Dermis microvascular lymphatic vessel endothelial cell (primary cell): ENCODE results near the gene F2RL3. TPM values are rescaled to one million over a fixed set of nuclear protein-coding genes. Genes with fewer than 3 reads are reported as not detected.

Experiments
- DNase-seq, 2 donors: peaks; one replicate each; pipeline versions ENCODE4 v3.0.0 to v3.0.0-alpha.2; 2010; ENCODE audit warnings: low read depth in 2 of 2
- total RNA-seq: library from RNA; depleted of rRNA; stranded (reverse); fragments of >200 nt; gene quantifications from 2 replicates; pipeline ENCODE4 v1.2.1, GENCODE V29; 2014

Gene F2RL3
- total RNA-seq, 1 donor from 2014 or later: 2.6 TPM

DNA sequence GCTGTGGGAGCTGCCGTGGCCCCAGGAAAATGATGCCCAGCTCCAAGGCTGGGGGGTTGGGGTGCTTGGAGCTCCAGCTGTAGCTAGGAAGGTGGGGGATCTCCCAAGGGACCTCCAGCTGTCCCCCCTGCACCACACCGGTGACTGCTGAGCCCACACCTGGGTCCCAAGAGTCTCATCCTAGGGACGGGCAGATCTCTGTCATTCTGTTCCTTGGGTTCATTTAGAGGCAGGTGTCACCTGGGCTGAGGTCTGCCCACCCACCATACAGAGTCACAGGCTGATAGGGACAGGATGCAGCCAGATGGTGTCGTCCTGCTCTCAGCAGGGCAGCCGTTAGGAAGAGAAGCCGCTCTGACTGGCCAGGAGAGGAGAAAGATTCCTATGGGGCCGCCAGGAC, 5.3 kb downstream of the F2RL3 start:
- DNase-seq: no peak

DNA sequence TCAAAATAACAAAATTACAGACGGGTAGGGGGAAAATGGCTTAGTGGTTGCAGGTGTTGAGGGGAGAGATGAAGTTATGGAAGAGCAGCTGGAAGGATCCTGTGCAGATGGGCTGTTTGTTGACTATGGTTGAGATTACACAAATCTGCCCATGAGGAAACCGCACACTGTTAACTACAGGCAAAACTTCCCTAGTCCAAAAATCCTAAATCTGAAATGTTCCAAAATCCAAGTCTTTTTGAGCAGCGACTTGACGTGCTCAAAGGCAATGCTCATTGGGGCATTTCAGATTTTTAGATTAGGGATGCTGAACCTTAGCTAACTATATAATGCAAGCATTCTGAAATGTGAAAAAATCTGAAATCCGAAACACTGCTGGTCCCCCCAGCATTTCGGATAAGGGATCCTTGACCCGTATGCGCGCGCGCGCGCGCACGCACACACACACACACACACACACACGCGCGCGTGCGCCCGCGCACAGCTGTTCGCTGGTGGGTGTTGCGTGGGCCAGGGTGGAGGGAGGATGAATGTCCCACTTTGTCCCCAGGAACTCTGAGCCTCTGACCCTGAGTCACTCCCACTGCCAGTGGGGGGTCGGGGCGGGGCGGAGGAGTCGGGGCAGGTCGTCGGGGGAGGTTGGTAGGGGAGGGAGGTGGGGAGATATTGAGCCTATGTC, 6.8 kb downstream of the F2RL3 start:
- peak in 1 of 2 donors; percentile 12 for DNase-seq

DNA sequence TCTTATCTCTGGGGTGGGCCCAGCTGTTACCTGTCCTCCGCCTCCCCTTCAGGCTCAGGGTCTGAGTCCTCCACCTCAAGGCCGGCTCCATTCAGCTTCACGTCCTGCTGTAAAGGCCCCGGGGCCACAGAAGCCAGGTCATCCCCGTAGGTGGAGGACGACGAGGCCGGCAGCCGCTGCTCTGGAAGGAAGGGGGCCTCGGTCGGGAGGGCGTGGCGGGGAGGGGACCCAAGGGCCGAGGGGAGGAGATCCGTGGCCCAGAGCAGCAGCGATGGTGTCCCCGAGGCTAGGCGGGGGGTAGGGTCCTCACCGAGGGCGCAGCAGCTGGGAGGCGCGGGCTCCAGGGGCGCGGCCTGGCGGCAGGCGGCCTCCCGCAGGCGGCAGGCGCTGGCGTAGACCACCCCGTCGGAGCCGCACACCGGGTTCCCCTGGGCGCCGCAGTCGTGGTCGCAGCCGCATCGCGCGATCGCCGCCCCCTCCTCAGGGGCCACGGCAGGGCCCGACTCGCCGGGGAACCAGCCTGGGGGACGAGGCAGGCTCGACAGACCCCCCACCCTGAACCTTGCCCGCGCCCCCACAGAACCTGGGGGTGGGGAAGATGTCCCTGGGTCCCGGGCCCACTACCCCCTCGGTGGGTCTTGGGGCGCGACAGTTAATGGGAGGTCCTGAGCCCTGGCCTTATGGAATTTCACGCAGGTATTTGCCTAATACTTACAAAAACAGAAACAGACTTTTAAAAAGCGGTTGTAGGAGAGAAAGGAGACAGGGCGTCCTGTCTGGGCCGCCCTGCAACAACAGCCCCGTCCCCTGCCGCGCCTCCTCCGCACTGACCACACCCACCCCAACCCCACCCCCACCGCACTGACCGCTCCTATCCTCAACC, 7.6 kb downstream of the F2RL3 start:
- DNase-seq: no peak

DNA sequence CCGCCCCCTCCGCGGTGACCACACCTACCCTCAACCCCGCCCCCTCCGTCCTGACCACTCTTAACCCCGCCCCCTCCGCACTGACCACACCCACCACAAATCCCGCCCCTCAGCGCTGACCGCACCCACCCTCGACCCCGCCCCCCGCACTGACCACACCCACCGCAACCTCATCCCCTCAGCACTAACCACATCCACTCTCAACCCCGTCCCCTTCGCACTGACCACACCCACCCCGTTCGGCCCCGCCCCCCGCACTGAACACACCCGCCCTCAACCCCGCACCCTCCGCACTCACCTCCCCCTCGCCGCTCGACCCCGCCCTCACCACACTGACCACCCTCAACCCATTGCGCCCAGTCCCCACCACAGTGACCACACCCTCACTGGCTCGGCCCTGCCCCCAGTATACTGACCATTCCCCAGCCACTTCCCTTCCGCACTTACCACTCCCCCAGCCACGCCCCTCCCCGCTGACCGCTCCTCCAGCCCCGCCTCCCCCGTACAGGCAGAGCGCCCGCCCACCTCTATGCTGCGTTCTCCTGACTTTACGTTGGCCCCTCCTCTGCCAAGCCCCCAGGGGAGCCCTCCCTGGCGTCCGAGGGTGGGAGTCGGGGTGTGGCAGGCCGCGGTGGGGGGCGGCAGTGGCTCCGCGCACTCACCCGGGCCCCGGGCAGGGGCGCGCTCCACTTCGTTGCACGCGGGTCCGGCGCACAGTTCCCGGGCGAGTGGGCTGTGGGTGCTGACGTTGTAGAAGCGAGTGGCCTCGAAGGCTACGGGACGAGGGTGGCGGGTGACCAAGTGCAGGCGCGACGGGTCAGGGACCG, 8.4 kb downstream of the F2RL3 start:
- peak; percentile 95 to 99 for DNase-seq

DNA sequence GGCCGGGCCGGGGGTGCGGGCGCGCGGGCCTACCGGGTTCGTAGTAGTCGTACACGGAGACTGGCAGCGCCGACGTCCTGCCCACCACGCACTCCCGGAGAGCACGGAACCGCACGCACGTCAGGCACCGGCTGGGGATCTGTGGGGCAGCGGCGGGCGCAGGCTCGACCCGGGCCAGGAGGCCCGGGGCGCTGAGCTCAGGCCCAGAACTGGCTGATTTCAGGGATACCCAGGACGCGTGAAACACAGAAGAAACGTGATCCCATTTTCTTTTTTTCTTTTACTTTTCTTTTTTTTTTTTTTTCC, 9.0 kb downstream of the F2RL3 start:
- no peak for DNase-seq

DNA sequence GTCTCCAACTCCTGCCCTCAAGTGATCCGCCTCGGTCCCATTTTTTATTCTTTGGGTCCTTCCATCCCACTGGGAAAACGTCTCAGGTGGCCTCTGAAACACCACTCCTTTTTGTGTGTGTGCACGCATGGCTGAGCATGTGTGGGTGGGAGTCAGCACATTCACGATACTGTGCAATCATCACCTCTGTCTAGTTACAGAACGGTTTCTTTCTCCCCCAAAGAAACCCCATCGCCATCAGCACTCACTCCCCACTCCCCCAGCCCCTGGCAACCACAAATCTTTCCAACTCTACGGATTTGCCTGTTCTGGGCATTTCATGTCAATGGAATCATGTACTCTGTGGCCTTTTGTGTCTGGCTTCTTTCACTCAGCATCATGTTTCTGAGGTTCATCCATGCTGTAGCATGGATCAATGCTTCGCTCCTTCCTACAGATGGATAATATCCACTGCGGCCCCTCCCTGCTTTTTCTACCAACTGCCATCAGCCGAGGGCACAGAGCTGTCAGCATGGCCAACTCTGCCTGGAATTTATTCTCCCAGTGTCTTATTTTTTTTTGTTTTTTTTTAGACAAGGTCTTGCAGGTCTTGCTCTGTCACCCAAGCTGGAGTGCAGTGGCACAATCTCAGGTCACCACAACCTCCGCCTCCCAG, 9.7 kb downstream of the F2RL3 start:
- no peak for DNase-seq

DNA sequence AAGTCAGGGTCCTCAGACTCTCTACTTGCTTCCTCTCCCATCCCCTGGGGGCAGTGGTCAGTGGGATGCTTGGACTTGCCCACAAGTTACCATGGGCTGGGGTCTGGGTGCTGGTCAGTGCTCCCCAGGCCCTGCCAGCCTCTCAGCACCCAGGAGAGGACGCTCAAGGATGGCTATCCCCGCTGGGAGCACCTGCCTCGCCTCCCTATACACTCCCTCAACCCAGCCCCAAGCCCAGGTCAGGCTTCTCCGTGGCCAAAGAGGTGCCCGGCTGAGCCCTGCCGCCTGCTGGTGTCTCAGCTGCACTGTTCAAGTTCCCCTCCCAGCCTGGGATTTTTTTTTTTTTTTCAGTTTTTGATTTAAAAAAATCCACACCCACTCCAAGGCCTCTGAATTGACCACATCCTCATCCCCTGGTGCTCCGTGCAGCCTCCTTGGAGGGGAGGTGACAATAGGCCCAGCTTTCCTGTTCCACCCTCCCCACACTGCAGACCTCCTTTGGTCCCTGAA, 10.8 kb downstream of the F2RL3 start:
- DNase-seq: peak in 1 of 2 donors; percentile 65

DNA sequence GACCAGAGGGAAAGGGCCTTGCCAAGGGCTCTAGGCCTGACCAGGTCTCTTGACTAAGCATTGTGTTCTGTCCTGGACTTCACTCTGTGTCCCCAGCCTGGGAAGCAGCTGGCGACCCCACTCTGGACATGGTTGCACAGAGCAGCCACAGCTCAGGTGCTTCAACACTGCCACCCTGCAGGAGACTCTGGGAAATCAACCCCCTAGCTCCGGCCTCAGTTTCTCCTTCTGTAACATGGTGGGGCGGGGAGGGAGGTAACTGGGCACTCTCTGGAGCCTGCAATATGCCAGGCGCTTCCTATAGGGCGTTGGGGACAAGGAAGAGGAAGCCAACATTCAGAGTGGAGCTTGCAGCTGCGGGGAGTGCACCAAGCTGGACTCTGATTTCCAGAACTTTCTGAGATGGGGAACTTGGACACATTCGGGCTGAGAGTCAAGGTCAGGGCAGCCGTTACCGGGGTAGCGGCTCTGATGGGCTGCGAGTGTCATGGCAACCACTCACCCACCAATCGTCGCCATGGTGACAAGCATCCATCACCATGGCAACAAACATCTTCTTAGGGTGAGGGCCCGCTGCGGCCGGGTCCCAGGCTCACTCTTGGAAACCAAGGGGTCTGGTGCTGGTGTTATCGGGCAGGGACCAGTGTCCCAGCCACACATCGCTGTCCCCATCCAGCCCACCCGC, 12.8 kb downstream of the F2RL3 start:
- no peak for DNase-seq

DNA sequence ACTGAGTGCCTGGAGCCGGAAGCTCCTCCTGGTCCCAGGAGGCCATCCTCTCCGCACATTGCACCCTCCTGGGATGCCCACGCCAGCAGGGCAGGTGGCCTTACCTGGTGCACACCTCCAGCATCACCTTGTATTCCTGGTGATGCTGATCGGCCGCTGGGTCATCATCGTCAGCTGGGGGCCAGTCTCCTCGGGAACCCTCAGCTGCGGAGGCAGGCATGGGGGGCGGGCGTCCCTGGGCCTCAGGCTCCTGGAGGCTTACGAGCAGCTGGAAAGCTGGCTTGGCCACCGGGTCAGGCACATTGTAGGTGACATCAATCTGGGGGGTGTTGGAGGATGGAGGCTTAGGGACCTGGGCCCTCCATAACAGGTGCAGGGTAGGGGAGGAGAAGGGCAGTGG, 13.7 kb downstream of the F2RL3 start:
- DNase-seq: no peak

DNA sequence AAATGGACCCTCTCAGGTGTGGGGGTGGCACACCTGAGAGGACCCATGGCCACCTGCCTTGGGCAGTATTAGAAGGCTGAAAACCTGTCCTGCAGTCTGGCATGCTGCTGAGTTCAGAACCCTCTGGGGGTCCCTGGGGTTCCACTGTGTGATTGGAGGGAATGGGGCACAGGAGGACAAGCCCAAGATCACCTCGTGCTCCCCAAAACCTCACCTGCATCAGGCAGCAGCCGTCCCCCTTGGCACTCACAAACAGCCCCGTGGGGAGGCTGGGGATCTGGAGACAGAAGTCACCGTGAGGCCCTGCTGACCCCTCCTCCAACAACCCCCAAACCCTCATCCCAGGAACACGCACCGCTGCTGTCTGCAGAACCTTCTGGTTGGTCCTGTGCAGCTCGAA, 14.5 kb downstream of the F2RL3 start:
- no peak for DNase-seq

DNA sequence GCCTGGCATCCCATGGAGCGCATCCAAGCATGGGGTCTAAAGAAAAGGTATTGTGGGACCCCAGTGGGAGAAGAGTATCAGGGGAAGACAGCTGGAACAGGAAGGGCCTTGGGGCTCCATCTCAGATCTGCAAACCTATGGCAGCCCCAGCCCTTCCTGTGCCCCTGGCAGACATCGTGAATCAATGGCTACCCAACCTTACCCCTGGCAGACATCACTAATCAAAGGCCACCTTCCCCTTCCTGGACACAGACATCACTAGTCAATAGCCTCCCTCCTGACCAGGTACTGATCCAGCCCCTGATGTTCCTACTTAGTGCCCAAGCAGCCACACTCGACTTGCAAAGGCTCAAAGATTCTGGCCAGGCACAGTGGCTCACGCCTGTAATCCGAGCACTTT, 15.8 kb downstream of the F2RL3 start:
- no peak for DNase-seq

DNA sequence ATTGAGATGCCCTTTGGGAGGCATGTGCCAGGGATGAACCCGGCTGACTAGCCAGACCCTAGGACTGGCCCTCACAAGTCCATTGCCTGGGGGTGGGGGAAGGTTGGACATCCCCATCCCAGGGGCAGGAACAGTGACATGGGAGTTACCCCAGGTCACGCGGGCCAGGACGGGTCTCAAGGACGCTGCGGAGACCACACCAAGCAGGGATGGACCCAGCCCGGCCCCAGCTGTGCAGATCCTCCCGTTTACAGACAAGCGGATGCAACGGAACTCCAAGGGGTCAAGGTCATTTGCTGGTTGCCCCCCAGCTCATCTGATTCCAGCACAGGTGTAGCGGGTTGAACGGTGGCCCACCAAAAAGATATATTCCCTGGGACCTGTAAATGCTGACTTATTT, 20.0 kb downstream of the F2RL3 start:
- DNase-seq: no peak

DNA sequence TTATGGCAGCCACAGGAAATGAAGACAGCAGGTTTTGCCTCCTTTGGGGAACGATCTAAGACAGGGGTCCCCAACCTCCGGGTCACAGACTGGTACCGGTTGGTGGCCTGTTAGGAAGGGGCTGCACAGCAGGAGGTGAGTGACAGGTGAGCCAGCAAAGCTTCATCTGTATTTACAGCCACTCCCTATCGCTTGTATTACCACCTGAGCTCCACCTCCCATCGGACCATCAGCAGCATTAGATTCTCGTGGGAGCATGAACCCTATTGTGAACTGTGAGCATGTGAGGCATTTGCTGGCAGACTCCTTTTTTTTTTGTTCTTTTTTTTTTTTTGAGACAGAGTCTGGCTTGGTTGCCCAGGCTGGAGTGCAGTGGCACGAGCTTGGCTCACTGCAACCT, 22.2 kb downstream of the F2RL3 start:
- no peak for DNase-seq

DNA sequence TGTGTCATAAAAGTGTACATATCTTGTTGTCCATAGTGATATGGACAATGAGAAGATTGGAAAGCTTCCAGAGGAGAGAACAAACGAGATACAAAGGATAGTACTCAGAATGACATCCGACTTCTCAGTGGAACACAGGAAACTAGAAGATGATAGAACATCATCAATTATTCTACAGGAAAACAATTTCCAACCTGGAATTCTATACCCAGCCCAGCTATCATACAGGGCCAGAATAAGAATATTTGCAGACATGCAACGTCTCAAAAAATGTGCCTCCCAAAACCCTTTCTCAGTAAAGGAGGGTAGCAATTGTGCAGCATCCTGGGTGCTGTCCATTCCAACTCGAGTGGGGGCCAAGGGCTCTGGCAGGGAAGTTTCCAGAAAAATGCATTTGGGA, 24.0 kb downstream of the F2RL3 start:
- DNase-seq: no peak

DNA sequence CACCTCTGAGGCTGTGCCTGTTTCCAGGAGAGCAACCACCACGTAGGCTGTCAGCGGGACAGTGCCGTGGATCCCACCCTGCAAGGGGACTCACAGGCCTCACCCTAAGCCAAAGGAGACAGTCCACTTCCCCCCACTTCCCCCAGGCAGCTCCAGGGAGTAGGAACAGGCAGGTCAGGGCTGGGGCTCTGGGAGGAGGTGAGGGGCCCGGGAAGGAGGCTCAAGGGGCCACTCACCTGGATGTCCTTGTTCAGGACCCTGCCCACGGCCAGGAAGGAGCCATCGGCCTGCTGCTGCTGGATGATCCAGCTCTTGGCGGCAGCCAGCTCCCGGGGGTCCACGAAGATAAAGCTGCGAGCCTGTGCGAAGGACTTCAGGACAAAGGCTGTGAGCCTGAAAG, 25.6 kb downstream of the F2RL3 start:
- no peak for DNase-seq

DNA sequence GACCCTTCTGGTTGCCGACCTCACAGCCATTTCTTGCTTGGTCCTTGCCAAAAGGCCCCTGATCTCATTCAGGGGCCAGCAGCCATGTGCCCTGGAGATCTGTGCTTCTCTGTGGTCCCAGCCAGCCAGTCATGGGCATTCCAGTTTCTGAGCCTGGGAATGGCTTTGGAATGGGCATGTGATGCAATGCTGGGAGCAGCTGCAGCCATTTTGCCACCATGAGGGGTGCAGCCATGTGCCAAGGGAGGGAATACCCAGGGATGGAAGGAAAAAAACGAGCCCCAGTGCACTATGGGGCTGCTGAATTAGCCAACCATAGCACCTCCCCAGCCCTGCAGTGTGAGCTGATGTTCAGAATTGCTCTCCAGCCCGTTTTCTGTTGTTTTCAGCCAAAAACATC, 26.3 kb downstream of the F2RL3 start:
- no peak for DNase-seq

DNA sequence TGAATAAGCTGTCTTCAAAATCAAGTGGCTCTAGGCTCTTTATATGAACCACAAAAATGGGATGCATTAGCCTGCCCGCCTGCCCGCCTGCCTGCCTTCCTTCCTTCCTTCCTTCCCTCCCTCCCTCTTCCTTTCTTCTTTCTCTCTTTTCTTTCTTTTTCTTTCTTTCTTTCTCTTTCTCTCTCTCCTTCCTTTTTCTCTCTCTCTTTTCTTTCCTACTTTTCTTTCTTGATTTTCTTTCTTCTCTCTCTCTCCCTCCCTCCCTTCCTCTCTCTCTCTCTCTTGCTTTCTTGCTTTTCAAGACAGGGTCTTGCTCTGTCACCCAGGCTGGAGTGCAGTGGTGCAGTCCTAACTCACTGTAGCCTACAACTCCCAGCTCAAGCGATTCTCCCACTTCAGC, 26.9 kb downstream of the F2RL3 start:
- DNase-seq: no peak

DNA sequence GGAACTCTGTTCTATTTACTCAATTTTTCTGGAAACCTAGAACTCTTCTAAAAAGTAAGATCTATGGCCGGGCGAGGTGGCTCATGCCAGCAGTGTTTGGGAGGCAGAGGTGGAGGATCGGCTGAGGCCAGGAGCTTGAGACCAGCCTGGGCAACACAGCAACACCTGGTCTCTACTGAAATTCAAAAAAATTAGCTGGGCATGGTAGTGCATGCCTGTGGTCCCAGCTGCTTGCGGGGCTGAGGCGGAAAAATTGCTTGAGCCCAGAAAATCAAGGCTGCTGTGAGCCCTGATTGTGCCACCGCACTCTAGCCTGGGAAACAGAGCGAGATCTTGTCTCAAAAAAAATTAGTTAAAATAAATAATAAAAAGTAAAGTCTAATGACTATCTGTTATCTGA, 28.6 kb downstream of the F2RL3 start:
- DNase-seq: no peak

DNA sequence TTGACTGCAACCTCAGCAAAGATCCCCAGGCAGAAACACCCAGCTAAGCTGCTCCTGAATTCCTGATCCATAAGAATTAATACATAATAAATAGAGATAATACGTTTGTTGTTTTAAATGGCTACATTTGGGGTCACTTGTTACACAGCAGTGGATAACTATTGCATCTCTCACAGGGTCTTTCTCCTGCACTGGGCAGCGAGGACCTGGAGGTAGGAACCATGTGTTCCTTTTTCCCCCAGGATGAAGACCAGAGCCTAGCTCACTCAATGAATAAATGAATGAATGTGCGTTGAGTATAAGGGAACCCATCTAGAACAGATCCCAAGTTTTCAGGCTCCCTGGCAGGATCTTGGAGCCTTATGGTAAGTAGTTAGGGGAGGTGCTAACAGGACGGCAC, 30.7 kb downstream of the F2RL3 start:
- DNase-seq: no peak

DNA sequence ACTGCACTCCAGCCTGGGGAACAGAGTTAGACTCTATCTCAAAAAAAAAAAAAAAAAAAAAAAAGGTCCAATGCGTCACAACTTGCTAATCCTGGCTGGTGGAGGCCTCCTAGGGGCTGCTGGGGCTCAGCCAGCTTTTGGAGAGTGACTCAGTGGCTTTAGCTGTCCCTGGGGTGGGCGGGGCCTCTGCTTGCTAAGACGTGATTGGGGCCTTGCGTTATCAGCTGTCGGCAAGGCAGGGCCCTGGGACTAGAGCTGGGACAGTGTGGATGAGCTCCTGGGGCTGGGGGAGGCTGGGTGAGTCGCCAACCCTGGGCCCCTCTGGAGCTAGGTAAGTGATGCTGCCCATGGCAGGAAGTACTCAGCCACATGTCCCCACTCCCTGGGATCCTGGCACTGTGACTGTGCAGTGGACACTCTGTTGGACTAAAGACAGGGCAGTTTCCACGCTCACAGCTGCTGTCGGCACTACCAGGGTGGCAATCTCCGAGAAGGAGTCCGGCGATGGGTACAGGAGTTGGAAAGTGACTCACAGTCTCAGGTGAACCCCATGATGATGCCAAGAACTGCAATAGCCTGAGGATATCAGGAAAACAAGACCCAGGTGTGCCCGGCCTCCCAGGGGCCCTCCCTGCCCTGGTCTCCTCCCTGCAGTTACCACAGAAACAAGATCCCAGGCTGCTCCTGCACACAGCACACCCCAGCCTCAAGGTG, 32.2 kb downstream of the F2RL3 start:
- DNase-seq: no peak
